GM10266 (cell line): ENCODE results near the gene RASSF1.
A peak's percentile ranks its signal among the peaks of the same experiment; 100 is the strongest.

Experiments used
- DNase-seq: peaks from one replicate; pipeline ENCODE4 v3.0.0; 2012; ENCODE audit errors: extremely low spot score
- CTCF ChIP-seq: IDR thresholded peaks from 2 replicates; pipeline ENCODE4 v1.5.1; 2012; ENCODE audit warnings: mild to moderate bottlenecking, low read depth; ENCODE audit not compliant: control insufficient read depth, insufficient read depth; ENCODE audit errors: missing control alignments

Gene RASSF1

DNA sequence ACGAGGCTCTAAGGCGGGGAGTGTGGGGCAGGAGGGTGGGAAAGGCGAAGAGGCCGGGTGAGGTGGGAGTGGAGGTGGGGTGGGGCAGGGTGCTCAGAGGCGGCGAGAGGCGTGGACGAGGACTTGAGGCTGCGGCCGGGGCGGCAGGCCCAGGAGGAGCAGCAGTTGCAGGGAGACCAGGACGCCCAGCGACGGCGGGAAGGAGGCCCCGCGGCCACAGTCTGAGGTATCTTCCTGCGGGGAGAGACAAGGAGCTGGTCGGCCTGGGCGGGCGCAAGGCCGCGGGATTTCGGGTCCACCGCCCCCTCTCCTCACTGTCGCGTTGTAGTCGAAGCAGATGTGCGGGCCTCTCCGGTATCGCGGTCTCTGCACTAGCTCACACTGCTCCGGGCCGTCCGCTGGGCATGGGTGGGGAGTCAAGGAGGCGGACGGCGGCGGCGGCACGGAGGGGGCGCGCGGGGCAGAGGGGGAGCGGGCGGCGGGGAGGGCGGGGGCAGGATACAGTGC, 24.0 kb upstream of the RASSF1 start:
- no peak for TF ChIP-seq CTCF
- DNase-seq: no peak

DNA sequence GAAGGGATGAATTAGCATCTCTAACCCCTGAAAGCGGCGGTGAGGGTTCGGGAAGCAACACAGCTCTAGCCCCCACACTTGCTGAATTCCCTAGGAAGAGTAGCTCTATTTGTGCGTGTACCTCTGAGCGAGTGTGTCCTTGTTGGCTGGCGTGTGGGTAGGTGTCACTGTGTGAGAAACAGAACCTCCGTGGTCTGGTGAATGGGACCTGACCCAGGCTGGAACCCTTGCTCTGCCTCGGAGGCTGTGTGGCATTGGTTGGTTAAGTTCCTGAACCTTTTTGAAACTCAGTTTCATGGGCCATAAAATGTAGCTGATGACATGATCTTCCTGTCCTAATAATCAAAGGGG, 19.1 kb upstream of the RASSF1 start:
- no peak for DNase-seq
- no peak for TF ChIP-seq CTCF

DNA sequence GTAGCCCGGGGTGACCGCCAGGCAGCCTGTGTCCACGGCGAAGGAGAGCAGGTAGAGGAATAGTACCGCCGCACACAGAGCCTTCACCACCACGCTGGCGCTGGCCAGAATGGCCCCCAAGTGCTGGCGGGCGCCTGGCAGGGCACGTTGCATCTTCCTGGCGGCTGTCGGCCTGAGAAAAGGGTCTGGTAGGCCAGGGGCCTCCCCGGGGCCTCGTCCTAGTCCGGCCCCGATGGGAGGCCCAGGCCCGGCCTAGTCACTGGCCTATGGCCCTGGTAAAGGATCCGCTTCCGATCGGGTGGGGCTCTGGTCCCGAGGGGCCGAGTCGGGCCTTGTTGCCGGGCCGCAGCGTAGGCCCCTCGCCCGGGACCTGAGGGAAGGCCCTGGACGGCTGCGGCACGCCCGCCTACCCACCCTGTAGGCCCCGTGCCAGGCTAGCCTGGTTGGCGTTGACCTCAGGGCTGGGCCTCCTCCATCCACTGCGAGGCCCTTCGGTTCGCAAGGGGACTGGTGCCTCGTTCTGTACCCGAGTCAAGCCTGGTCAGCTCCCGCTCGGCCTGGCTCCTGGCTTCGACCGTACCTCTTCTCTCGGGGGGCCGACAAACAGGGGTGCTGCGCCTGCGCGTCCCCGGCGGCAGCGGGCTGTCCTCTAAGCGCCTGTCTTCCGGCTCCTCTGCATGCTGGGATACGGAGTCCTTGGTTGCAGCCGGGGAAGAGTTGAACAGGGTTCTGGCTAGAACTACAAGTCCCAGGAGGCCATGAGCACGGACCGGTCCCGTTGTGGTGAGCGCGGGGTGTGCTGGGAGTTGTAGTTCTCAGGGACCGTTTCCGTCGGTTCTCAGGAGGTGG, 18.5 kb upstream of the RASSF1 start, which contains the start of gene TMEM115:
Gene TMEM115, minus strand, starts transcription at position 611 of the 849 bp plus-strand sequence. Its CDS starts 458 bp downstream, at position 153.
- DNase-seq: peak; percentile 97
- TF ChIP-seq CTCF: no peak

GRCh38 chr3:50358355-50358910, 17.8 kb upstream of the RASSF1 start:
- no peak for TF ChIP-seq CTCF
- no peak for DNase-seq

- no peak for TF ChIP-seq CTCF
- DNase-seq: no peak
Observed at GRCh38 chr3:50357481-50357880, 16.8 kb upstream of the RASSF1 start.

DNA sequence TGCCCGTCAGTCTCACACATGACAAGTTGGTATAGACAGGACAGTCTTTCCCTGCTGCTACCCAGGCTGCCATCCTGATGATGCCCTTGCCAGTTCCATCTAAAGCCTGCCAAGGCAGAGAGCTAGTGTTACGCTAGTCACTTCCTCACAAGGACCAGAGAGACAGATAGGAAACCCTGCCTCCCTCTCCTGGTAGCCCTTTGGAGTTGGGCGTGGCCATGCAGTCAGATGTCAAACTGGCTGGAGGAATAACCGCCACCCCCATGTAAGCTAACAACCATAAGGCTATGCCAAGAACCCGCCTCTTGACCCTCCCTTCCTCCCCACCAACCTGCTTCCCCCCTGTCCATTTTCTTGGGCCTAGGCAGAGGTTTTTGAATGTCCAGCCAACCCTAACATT, 15.9 kb upstream of the RASSF1 start:
- no peak for TF ChIP-seq CTCF
- DNase-seq: no peak

DNA sequence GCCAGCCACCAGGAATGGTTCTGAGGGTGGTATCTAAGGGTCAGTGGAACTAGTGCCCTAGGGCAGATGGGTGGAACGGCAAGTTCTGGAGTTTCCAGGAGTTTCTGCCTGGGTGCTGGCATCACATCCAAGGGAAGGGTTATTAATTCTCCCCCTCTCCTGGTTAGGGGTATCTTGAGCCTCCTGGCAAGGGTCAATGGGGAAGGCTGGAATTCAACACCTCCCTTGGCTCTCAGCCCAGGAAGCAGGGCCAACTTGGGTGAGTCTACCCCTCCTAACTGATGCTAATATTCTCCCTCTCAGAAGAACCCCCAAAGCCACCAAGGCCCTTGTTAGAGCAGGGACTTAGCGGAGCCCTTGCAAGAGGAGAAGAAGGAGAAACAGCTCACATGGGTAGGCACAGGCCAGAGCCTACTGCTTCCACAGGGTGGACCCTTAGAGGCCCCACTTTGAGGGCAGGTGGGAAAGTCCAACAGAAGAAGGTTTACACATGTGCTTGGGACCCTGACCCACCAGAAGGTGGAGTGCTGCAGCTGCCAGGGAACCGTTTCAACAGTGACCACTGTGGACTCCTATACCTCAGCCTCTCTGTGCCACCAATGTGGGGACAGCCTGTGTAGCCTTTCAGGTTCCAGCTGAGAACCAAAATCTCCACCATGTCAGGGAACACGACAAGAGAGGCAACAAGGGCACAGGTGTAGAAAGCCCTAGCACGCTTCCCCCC, 15.4 kb upstream of the RASSF1 start:
- no peak for DNase-seq
- TF ChIP-seq CTCF: no peak
